Measurements from ENCODE around the gene NT5C1A.

The NT5C1A gene

GRCh38 chr1:39657923-39658485, 13.9 kb downstream of the NT5C1A start:
- peak; percentile 59 for DNase-seq

- no peak for DNase-seq
Measured at GRCh38 chr1:39657402-39657801, 14.5 kb downstream of the NT5C1A start.

GRCh38 chr1:39656391-39656790, 15.5 kb downstream of the NT5C1A start:
- DNase-seq, result no peak

- no peak for DNase-seq
Measured at GRCh38 chr1:39655578-39656268, 16.2 kb downstream of the NT5C1A start.

- no peak for DNase-seq
Measured at GRCh38 chr1:39654291-39654690, 17.6 kb downstream of the NT5C1A start.

GRCh38 chr1:39653546-39654031, 18.3 kb downstream of the NT5C1A start:
- DNase-seq, result peak; percentile 60

- no peak for DNase-seq
Measured at GRCh38 chr1:39652554-39652953, 19.4 kb downstream of the NT5C1A start.

GRCh38 chr1:39652105-39652504, 19.8 kb downstream of the NT5C1A start:
- DNase-seq, result no peak

- no peak for DNase-seq
Measured at GRCh38 chr1:39650431-39650830, 21.5 kb downstream of the NT5C1A start.

GRCh38 chr1:39649636-39650185, 22.2 kb downstream of the NT5C1A start:
- no peak for DNase-seq

GRCh38 chr1:39648496-39648895, 23.4 kb downstream of the NT5C1A start:
- DNase-seq, result no peak

- no peak for DNase-seq
Measured at GRCh38 chr1:39647247-39647646, 24.7 kb downstream of the NT5C1A start.

GRCh38 chr1:39646232-39647081, 25.4 kb downstream of the NT5C1A start:
- no peak for DNase-seq

GRCh38 chr1:39645411-39646043, 26.4 kb downstream of the NT5C1A start:
- DNase-seq, result no peak

GRCh38 chr1:39643705-39644104, 28.2 kb downstream of the NT5C1A start:
- DNase-seq, result no peak

- peak; percentile 57 for DNase-seq
Measured at GRCh38 chr1:39642796-39643195, 29.1 kb downstream of the NT5C1A start.

GRCh38 chr1:39640861-39641260, 31.0 kb downstream of the NT5C1A start:
- DNase-seq, result peak; percentile 52

- DNase-seq, result no peak
Measured at GRCh38 chr1:39639305-39640130, 32.4 kb downstream of the NT5C1A start, which contains the start of gene HEYL. HEYL (minus strand) TSS chr1:39639643; CDS start chr1:39639625, 18 bp downstream.

- no peak for DNase-seq
Measured at GRCh38 chr1:39638965-39639304, 33.0 kb downstream of the NT5C1A start.

- no peak for DNase-seq
Measured at GRCh38 chr1:39637361-39637760, 34.5 kb downstream of the NT5C1A start.

GRCh38 chr1:39635871-39636210, 36.1 kb downstream of the NT5C1A start:
- no peak for DNase-seq

- no peak for DNase-seq
Measured at GRCh38 chr1:39635205-39635870, 36.6 kb downstream of the NT5C1A start.
